ENCODE results near the gene CIB2. TPM values are rescaled to one million over a fixed set of nuclear protein-coding genes. Genes with fewer than 3 reads are reported as not detected.

Gene CIB2
- total RNA-seq, 1 donor from 2014 or later, result 9.6 TPM

- no peak for DNase-seq (ENCODE audit: extremely low spot score, unreplicated experiment)
- no peak for TF ChIP-seq CTCF (IDR thresholded peaks at IDR 0.05)
- H3K4me3 Mint-ChIP-seq (ENCODE audit: unreplicated experiment), result no peak overlapping the region
- no peaks in the 10 kb centered on the region for H3K27me3 Mint-ChIP-seq (ENCODE audit: unreplicated experiment)
- H3K4me1 Mint-ChIP-seq (ENCODE audit: unreplicated experiment), result peaks cover 25% of the 10 kb centered on the region
- no peaks in the 10 kb centered on the region for H3K9me3 Mint-ChIP-seq (ENCODE audit: unreplicated experiment)
- no peak overlapping the region for H3K27ac Mint-ChIP-seq (ENCODE audit: unreplicated experiment)
- H3K36me3 Mint-ChIP-seq (ENCODE audit: unreplicated experiment), result no peaks in the 10 kb centered on the region
Measured at GRCh38 chr15:78080088-78080460, 51.2 kb downstream of the CIB2 start.

GRCh38 chr15:78079298-78080087, 51.8 kb downstream of the CIB2 start:
- no peak overlapping the region for H3K27ac Mint-ChIP-seq (ENCODE audit: unreplicated experiment)
- no peak for DNase-seq (ENCODE audit: extremely low spot score, unreplicated experiment)
- H3K9me3 Mint-ChIP-seq (ENCODE audit: unreplicated experiment), result no peaks in the 10 kb centered on the region
- no peak for TF ChIP-seq CTCF (IDR thresholded peaks at IDR 0.05)
- H3K4me1 Mint-ChIP-seq (ENCODE audit: unreplicated experiment), result peaks cover 30% of the 10 kb centered on the region
- no peaks in the 10 kb centered on the region for H3K27me3 Mint-ChIP-seq (ENCODE audit: unreplicated experiment)
- H3K36me3 Mint-ChIP-seq (ENCODE audit: unreplicated experiment), result peaks cover 2% of the 10 kb centered on the region
- no peak overlapping the region for H3K4me3 Mint-ChIP-seq (ENCODE audit: unreplicated experiment)

GRCh38 chr15:78077871-78078210, 53.4 kb downstream of the CIB2 start:
- H3K27ac Mint-ChIP-seq (ENCODE audit: unreplicated experiment), result peak overlapping the region; percentile 50
- no peaks in the 10 kb centered on the region for H3K9me3 Mint-ChIP-seq (ENCODE audit: unreplicated experiment)

DNA sequence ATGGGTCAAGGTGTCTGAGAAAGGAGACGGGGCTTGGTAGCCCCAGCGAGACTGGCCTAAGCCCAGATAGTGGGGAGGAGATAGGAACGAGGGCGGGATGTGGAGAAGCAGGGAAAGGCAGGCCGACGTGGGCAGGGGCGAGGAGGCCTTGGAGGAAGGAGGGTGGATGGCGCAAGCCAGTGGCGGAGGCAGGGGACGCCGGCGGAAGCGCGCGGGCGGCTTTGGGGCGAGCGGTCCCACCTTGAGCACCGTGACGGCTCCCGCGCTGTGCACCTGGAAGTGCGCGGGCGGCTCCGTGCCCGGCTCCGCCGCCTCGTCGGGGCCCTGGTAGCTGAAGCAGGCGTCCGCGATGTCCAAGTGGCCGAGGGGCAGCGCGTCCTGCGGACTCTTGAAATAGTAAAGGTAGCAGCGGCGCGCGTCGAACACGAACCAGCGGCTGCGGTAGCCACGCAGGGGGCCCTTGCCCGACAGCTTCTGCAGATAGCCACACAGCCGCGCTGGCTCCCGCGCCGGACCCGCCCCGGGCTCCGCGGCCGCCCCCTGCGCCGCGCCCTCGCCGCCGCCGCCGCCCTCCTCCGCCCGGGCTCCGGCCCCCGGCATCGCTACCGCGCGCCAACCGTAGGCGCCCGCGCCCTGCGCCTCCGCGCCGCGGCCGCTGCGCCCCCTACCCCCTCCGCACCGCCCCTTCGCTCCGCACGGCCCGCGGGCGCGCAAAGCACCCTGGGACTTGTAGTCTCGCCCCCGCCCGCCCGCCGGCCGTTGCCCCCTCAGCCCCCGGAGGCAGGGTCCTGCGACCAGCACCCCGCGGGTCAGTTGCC, 54.0 kb downstream of the CIB2 start, which contains the start of gene TBC1D2B:
TSS of gene TBC1D2B (minus strand) at position 659 of the 818 bp plus-strand sequence. CDS start at position 600, 59 bp downstream.
- DNase-seq (ENCODE audit: extremely low spot score, unreplicated experiment), result no peak
- TF ChIP-seq CTCF (IDR thresholded peaks at IDR 0.05), result no peak
- Mint-ChIP-seq H3K27me3 (ENCODE audit: unreplicated experiment) (no peaks in the 10 kb centered on the region), H3K27ac (ENCODE audit: unreplicated experiment) (peak within 1 kb of the TSS; percentile 97), H3K36me3 (ENCODE audit: unreplicated experiment) (peaks cover 2% of the 10 kb centered on the region), H3K4me1 (ENCODE audit: unreplicated experiment) (peaks cover 48% of the 10 kb centered on the region), H3K9me3 (ENCODE audit: unreplicated experiment) (no peaks in the 10 kb centered on the region), H3K4me3 (ENCODE audit: unreplicated experiment) (peak within 1 kb of the TSS; percentile 88)

More at GRCh38 chr15:78077871-78078210, 53.4 kb downstream of the CIB2 start:
- TF ChIP-seq CTCF (IDR thresholded peaks at IDR 0.05), result no peak
- Mint-ChIP-seq H3K4me1 (ENCODE audit: unreplicated experiment) (peaks cover 43% of the 10 kb centered on the region), H3K36me3 (ENCODE audit: unreplicated experiment) (peaks cover 2% of the 10 kb centered on the region), H3K4me3 (ENCODE audit: unreplicated experiment) (peak overlapping the region; percentile 76), H3K27me3 (ENCODE audit: unreplicated experiment) (no peaks in the 10 kb centered on the region)
- DNase-seq (ENCODE audit: extremely low spot score, unreplicated experiment), result no peak
